ENCODE data around the gene WDR6. TPM values are rescaled to one million over a fixed set of nuclear protein-coding genes. Genes with fewer than 3 reads are reported as not detected.

The WDR6 gene
- total and polyA plus RNA-seq, 5 experiments from 2014 or later: 96.3 to 351 (median 126) TPM

DNA sequence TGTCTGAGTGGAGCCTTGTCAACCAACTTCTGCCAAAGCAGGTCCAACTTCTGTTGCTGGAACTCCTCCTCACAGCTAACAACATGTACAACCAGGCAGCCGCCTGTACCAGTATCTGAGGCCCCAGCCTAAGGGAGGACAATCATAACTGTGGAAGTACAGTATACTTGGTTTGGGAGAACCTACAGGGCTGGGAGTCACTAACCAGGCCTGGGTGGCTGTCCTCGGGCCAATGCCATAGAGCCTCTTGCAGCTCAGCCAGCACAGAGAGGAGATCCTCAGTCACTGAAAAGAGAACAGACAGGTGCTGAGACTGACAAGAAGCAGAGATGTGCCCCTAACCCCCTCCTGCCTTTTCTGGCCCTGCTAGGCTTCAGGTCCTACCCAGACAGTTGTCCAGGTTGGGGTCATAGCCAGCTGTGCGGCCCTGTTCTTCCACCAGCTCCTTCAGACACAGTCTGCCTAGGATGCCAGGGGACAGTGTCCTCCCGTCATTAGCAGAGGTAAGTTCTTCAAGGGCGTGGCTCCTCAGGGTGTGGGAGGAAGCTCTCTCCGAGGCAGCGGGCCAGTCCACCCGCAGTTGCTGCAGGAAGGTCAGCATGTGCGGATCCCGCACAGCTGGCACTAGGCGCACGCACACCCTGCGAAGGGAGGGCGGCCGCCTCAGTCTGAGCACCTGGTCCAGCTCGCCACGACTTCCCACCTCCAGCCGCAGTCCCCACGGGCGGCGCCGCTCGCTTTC is 10.2 kb downstream of the WDR6 start:
- no peaks in the 10 kb centered on the region for H3K9me3 Mint-ChIP-seq
- ATAC-seq (no peak), DNase-seq (peak in 1 of 10 donors; percentile 59)
- POLR2A ChIA-PET: interaction anchor here (0.6 to 10.4 kb wide), 7 partner anchors 11 to 585 kb away, joined by 3 to 278 read pairs (median 9); partner anchors contain the start of genes ARIH2, IMPDH2, P4HTM and WDR6
- H3K27ac Mint-ChIP-seq: peak overlapping the region in 9 of 10 donors; percentile 8 to 88 (median 76)
- peaks cover 0 to 1% (median 0%) of the 10 kb centered on the region in 5 donors for H3K27me3 Mint-ChIP-seq
- H3K36me3 Mint-ChIP-seq: peaks cover 0 to 19% (median 4%) of the 10 kb centered on the region in 3 donors
- H3K4me1 Mint-ChIP-seq: peaks cover 8 to 41% (median 27%) of the 10 kb centered on the region in 4 donors
- H3K4me3 Mint-ChIP-seq: peak overlapping the region; percentile 77 to 99 (median 95)

DNA sequence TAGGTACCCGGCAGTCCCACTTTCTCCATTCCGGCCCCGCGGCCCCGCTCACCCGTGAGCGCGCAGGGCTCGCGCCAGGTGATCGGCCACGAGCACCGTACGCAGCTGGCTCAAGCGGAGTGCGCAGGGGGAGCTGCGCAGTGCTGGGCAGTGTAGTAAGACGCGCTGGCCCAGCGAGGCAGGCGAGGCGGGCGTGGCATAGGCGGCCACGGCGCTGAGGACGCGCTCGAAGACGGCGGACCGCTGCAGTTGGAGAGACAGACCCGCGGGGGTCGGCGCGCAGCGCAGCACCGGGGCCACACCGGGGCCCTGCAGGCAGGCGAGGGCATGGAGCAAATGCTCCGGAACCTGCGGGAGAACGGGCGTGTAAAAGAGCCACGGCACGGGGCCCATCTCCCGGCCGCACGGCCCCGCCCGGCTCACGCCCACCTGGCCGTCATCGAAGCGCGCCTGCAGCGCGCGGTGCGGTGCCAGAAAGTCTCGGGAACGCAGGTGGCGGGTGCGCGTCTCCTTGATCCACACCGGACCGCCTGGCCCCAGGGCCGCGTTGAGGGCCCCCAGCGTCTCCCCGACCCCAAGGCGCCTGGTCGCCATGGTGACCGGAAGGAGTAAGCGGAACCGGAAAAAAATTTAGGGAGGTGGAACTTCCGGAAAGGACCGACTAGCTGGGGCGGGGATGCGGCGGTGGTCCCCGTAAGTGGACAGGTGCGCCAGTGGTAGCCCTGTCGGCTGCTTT is 10.9 kb downstream of the WDR6 start, which contains the start of gene DALRD3:
TSS of gene DALRD3 (minus strand) at position 610 of the 736 bp plus-strand sequence. CDS start at position 594, 16 bp downstream.
- peak; percentile 37 to 75 (median 59) for DNase-seq
- peak; percentile 14 to 18 for ATAC-seq
- Mint-ChIP-seq H3K4me3 (peak within 1 kb of the TSS; percentile 83 to 99 (median 96)), H3K27ac (peak within 1 kb of the TSS; percentile 79 to 98 (median 88)), H3K9me3 (no peaks in the 10 kb centered on the region), H3K36me3 (peaks cover 0 to 18% (median 4%) of the 10 kb centered on the region in 3 donors), H3K27me3 (peaks cover 0 to 1% (median 0%) of the 10 kb centered on the region in 5 donors), H3K4me1 (peaks cover 11 to 49% (median 33%) of the 10 kb centered on the region in 4 donors)
- POLR2A ChIA-PET: interaction anchor here (0.7 to 10.4 kb wide), 7 partner anchors 11 to 99 kb away, joined by 3 to 278 read pairs (median 9); partner anchors contain the start of genes ARIH2, IMPDH2, P4HTM and QRICH1

DNA sequence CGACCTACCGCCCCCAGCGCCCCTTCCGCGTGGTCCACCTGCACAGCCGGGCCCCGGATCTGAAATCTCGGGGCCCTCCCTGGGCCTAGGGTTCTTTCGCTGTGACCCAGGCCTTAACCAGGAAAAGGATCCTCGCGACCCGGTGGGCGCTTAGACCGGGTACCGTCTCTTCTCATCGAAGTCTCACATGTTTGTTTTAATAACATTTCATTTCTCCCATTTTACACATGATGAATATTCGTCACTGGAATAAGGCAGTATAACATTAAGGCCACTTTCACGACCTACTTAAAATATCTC is 11.5 kb downstream of the WDR6 start:
- no peak for DNase-seq
- peak overlapping the region; percentile 83 to 99 (median 95) for H3K4me3 Mint-ChIP-seq
- H3K36me3 Mint-ChIP-seq: peaks cover 0 to 21% (median 4%) of the 10 kb centered on the region in 3 donors
- H3K4me1 Mint-ChIP-seq: peaks cover 11 to 50% (median 38%) of the 10 kb centered on the region in 4 donors
- H3K9me3 Mint-ChIP-seq: no peaks in the 10 kb centered on the region
- POLR2A ChIA-PET: interaction anchor here (1.1 to 10.4 kb wide), 5 partner anchors 10 to 75 kb away, joined by 4 to 278 read pairs (median 19); partner anchors contain the start of genes IMPDH2, P4HTM, QRICH1 and WDR6
- H3K27ac Mint-ChIP-seq: peak overlapping the region; percentile 79 to 96 (median 86)
- H3K27me3 Mint-ChIP-seq: peaks cover 0 to 1% (median 0%) of the 10 kb centered on the region in 5 donors
- no peak for ATAC-seq

DNA sequence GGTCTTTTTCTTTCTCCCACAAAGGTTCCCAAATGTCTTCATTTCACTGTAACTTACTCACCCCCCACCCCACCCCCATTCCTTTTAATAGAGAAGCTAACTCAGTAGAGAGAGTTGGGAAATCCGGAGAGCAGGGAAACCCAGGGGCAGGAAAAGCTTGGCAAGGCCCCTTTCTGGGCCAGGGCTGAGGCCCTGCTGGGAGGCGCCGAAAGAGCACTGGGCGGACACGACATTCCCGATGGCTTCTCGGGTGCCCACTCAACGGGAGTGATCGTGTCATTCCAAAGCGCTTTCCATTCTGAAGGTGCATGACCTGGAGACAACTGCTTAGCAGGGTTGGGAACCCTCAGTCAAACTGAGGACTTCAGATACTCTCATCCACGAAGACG is 12.7 kb downstream of the WDR6 start:
- Mint-ChIP-seq H3K4me1 (peaks cover 9 to 60% (median 44%) of the 10 kb centered on the region in 4 donors), H3K27me3 (peaks cover 0 to 1% (median 0%) of the 10 kb centered on the region in 5 donors), H3K4me3 (peak overlapping the region; percentile 75 to 99 (median 96)), H3K36me3 (peaks cover 0 to 29% (median 4%) of the 10 kb centered on the region in 3 donors), H3K27ac (peak overlapping the region in 9 of 10 donors; percentile 67 to 98 (median 87)), H3K9me3 (no peaks in the 10 kb centered on the region)
- POLR2A ChIA-PET: interaction anchor here (0.5 to 10.8 kb wide), 10 partner anchors 9 to 330 kb away, joined by 3 to 278 read pairs (median 12); partner anchors contain the start of genes IMPDH2, P4HTM, QRICH1 and WDR6
- DNase-seq (no peak), ATAC-seq (no peak)

DNA sequence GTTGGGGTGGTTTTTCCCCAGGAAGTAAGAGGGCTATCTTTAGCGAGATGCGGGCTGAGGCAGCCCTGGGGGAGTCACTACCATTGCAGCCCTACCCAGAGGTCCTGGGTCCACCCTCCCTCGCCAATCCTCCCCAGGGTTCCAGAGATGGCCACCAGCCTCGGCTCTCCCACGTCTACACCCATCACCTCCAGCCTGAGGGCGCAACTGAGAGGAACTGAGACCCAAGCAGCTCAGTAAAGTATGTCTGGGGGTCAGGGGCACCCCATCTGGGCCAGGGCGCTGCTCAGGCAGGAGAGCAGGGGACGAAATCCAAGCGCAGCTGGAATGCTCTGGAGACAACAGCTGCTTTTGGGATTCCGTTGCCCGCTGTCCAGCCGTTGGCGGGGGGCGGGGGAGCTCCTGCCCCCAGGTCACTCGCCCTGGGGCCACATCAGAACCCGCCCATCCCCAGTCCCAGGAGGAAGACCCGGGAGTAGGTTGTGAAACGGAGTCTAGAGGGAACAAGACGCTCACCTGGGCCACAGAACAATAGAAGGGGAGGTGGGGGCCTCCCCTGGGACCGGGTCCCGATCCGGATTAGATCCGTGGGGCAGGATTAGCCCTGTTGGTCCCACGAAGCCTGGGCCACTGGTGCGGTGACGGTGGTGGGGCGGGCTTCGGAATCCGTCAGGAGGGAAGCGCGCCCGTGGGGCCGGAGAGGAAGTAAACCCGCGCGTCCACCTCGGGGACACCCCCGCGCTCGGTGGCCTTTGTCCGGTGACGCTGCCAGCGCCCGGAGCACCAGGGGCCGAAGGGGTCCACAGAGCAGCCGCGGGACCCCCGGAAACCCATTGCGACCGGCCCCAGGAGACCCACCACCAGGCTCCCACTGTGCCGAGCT is 13.4 kb downstream of the WDR6 start:
- DNase-seq (peak in 3 of 10 donors; percentile 22 to 29 (median 23)), ATAC-seq (no peak)
- POLR2A ChIA-PET: interaction anchor here (0.5 to 10.8 kb wide), 18 partner anchors 8 to 765 kb away, joined by 3 to 278 read pairs (median 8); partner anchors contain the start of genes IMPDH2, IP6K1, NICN1 and P4HTM
- Mint-ChIP-seq H3K27me3 (peaks cover 0 to 1% (median 0%) of the 10 kb centered on the region in 5 donors), H3K9me3 (no peaks in the 10 kb centered on the region), H3K36me3 (peaks cover 0 to 29% (median 1%) of the 10 kb centered on the region in 3 donors), H3K27ac (peak overlapping the region in 9 of 10 donors; percentile 67 to 98 (median 96)), H3K4me1 (peaks cover 9 to 64% (median 48%) of the 10 kb centered on the region in 4 donors), H3K4me3 (peak overlapping the region; percentile 90 to 99 (median 98))

DNA sequence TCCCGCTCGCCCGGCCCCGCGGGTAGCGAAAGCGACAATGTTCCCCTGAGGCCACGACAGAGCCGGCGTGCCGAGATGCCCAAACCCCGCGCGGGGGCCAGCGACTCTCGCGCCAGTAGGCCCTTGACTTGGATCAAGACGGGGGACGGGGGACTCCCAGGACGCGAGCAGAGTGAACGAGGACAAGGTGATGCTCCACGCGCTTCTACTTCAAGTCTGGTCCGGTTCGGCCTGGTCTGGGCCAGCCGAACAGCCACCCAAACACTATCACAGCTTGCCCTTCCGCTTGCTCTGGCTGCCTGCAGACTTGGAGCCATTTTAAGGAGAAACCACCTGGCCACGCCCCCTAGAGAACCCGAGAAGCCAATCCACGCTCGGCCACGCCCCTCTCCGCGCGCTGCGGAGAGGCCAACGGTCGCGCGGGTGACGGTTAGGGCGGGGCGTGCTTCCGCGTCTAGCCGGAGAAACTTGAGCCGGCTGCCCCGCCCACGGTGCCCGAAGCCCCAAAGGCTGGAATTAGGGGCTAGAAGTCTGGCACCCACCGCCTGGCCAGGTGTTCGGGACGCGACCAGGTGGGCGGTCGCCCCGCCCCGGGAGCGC is 14.1 kb downstream of the WDR6 start:
- H3K4me1 Mint-ChIP-seq: peaks cover 12 to 67% (median 50%) of the 10 kb centered on the region in 4 donors
- peaks cover 0 to 29% (median 1%) of the 10 kb centered on the region in 3 donors for H3K36me3 Mint-ChIP-seq
- DNase-seq (peak; percentile 96 to 99 (median 98)), ATAC-seq (peak; percentile 73 to 79)
- no peaks in the 10 kb centered on the region for H3K9me3 Mint-ChIP-seq
- peaks cover 0 to 1% (median 0%) of the 10 kb centered on the region in 5 donors for H3K27me3 Mint-ChIP-seq
- H3K27ac Mint-ChIP-seq: peak overlapping the region; percentile 96 to 99 (median 98)
- peak overlapping the region; percentile 90 to 99 (median 98) for H3K4me3 Mint-ChIP-seq
- POLR2A ChIA-PET: interaction anchor here (0.5 to 10.8 kb wide), 21 partner anchors 7 to 765 kb away, joined by 3 to 278 read pairs (median 7); partner anchors contain the start of genes ARIH2, IMPDH2, IP6K1 and NICN1

DNA sequence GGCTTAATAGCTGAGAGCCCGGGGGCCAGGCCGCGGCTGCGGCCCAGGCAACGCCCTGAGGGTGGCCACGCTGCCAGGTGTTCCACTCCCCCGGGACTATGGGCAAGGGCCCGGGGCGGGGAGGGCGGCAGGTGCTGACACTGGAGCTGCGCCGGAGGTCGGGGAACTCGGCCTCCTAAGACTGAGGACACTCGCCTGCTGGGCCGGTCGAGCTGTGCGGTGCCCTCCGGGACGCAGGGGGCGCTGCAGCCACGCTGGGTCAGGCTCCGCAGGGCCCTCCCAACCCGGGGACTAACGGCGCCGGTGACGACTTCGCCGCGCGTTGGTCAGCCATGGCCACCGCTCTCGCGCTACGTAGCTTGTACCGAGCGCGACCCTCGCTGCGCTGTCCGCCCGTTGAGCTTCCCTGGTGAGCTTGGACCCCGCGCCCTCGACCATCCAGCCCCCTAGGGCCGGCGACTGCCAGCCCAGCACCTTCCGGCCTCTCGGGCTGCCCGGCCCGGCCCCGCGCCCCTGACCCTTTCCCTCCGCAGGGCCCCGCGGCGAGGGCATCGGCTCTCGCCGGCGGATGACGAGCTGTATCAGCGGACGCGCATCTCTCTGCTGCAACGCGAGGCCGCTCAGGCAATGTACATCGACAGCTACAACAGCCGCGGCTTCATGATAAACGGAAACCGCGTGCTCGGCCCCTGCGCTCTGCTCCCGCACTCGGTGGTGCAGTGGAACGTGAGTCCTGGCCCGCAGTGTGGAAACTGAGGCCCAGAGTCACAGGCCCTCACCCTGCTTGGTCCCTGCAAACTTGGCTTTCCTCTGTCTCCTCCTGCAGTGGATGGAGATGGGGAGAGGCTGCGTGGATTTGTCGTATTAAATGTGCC is 14.9 kb downstream of the WDR6 start, which contains the start of gene NDUFAF3:
TSS of gene NDUFAF3 (plus strand) at position 309 of the 875 bp plus-strand sequence. CDS start at position 333, 24 bp downstream.
- Mint-ChIP-seq H3K27me3 (peaks cover 0 to 1% (median 0%) of the 10 kb centered on the region in 5 donors), H3K27ac (peak within 1 kb of the TSS; percentile 96 to 99 (median 98)), H3K4me1 (peaks cover 12 to 65% (median 52%) of the 10 kb centered on the region in 4 donors), H3K9me3 (no peaks in the 10 kb centered on the region), H3K4me3 (peak within 1 kb of the TSS; percentile 90 to 99 (median 98)), H3K36me3 (peaks cover 0 to 31% (median 1%) of the 10 kb centered on the region in 3 donors)
- DNase-seq: peak; percentile 81 to 93 (median 90)
- peak; percentile 77 to 83 for ATAC-seq
- POLR2A ChIA-PET: interaction anchor here (0.5 to 10.8 kb wide), 25 partner anchors 7 to 793 kb away, joined by 3 to 278 read pairs (median 5); partner anchors contain the start of genes ARIH2, DAG1, IMPDH2 and IP6K1

DNA sequence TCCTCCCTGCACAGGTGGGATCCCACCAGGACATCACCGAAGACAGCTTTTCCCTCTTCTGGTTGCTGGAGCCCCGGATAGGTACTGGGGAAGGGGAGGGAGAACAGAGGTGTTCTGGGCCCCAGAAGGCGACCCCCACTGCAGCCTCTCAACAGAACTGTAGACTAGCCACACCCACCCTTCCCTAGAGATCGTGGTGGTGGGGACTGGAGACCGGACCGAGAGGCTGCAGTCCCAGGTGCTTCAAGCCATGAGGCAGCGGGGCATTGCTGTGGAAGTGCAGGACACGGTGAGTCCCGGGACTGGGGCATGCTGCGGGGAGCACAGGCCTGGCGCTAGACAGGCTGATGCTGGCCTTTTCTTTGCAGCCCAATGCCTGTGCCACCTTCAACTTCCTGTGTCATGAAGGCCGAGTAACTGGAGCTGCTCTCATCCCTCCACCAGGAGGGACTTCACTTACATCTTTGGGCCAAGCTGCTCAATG is 15.5 kb downstream of the WDR6 start:
- Mint-ChIP-seq H3K4me1 (peaks cover 12 to 61% (median 53%) of the 10 kb centered on the region in 4 donors), H3K27me3 (peaks cover 0 to 1% (median 0%) of the 10 kb centered on the region in 5 donors), H3K36me3 (peaks cover 0 to 32% (median 1%) of the 10 kb centered on the region in 3 donors), H3K27ac (peak overlapping the region; percentile 88 to 99 (median 98)), H3K4me3 (peak overlapping the region; percentile 90 to 99 (median 94)), H3K9me3 (no peaks in the 10 kb centered on the region)
- DNase-seq (no peak), ATAC-seq (no peak)
- POLR2A ChIA-PET: interaction anchor here (0.5 to 10.8 kb wide), 18 partner anchors 8 to 793 kb away, joined by 3 to 278 read pairs (median 8); partner anchors contain the start of genes ARIH2, DAG1, KLHDC8B and NICN1

DNA sequence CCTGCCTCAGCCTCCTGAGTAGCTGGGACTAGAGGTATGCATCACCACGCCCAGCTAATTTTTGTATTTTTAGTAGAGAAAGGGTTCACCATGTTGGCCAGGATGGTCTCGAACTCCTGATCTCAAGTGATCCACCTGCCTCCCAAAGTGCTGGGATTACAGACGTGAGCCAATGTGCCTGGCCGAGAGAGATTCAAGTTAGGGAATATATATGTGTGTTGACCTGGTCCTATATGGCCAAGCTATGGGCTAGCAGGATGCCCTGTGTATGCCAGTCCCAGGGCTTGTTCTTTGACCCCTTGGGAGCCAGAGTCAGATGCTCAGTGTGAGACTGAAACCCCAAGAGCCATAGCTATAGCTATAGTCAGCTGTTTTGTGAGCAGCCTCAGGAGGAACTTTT is 16.6 kb downstream of the WDR6 start:
- Mint-ChIP-seq H3K36me3 (peaks cover 0 to 35% (median 1%) of the 10 kb centered on the region in 3 donors), H3K9me3 (no peaks in the 10 kb centered on the region), H3K27ac (peak overlapping the region in 7 of 10 donors; percentile 55 to 98 (median 73)), H3K4me3 (peak overlapping the region; percentile 61 to 99 (median 93)), H3K27me3 (peaks cover 0 to 1% (median 0%) of the 10 kb centered on the region in 5 donors), H3K4me1 (peaks cover 19 to 67% (median 60%) of the 10 kb centered on the region in 4 donors)
- POLR2A ChIA-PET: interaction anchor here (0.5 to 10.8 kb wide), 8 partner anchors 10 to 490 kb away, joined by 3 to 278 read pairs (median 6); partner anchors contain the start of genes P4HTM, QRICH1 and WDR6
- DNase-seq: peak in 1 of 10 donors; percentile 8
- ATAC-seq: no peak

Measured in naive thymus-derived CD8-positive, alpha-beta T cell (primary cell).